HG03108 (cell line): ENCODE measurements around the gene SCYGR6.
A peak's percentile ranks its signal among the peaks of the same experiment; 100 is the strongest.
"Not testable (repeated sequence)": the region's sequence is repeated elsewhere in the genome, so short reads cannot be mapped to it uniquely, and the experiment has no call there.

Experiments used
- ATAC-seq: cut with Tn5 transposase; IDR thresholded peaks from one replicate; pipeline ENCODE4 v1.9.1; 2021; ENCODE audit warnings: moderate library complexity; ENCODE audit not compliant: unreplicated experiment

The SCYGR6 gene, protein sequence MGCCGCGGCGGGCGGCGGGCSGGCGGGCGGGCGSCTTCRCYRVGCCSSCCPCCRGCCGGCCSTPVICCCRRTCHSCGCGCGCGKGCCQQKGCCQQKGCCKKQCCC

DNA sequence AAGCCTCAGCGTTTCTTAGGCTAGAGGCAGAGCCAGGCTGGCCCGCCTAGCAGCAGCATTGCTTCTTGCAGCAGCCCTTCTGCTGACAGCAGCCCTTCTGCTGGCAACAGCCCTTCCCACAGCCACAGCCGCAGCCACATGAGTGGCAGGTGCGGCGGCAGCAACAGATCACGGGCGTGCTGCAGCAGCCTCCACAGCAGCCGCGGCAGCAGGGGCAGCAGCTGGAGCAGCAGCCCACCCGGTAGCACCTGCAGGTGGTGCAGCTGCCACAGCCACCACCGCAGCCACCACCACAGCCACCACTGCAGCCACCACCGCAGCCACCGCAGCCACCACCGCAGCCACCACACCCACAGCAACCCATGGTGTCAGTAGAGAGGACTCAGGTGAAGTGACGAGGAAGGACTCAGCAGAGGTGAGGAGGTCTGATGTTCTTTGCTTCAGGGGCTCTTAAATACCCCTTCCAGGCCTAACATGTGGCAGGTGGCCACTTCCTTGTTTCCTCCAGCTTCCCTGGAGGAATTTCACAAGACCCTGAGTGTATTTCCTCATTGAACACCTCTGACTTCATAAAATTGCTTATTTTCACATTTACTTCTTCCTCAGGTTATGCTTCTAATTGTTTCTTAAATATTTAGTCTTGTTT, at the start of gene SCYGR6:
SCYGR6 (minus strand) TSS at position 364 of the 646 bp plus-strand sequence; CDS start at position 364, 0 bp downstream.
- no peak for ATAC-seq

DNA sequence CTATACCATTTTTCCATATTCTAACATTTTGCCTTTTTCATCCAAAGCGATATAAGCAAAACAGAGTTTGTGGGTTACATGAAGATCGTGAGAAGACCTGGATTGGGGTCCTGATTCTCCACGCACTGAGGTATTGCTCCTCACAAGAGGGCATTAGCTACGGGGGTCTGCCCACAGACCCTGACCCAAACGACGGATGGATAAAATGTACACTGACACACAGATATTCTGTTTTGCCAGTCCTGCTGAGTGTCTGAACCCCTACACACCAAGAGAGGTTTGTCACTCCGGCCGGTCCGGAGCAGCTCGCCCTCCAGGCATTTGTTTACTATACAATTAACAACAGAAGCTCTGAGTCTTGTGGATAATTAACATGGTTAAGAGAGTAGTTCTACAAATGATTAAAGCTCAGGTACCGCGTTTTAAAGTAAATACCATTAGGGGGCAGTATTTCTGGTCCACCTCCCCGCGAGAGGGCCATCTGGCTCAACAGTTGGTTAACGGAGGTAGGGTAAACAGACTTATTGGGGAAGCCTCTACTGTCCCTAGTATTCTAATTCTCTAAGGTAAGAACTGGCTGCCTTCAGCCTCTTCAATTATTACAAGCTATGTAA, 49.6 kb upstream of the SCYGR6 start:
- ATAC-seq, result no peak

DNA sequence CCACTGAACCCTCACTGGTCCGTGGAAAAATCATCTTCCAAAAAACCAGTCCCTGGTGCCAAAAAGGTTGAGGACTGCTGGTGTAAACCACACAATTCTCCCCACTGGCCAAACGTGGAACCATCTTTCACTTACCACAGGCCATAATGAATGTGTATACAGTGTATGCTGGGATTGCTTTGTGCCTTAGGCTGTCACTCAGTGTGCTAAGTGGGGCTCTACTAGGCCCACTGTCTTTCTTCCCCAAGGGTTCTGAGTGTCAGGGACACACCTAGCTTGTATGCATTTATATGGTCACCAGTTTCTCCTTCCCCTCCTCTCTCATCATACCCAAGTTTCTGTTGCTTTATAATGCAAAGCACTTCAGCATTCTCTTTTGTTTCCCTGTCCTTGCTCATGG, 48.4 kb upstream of the SCYGR6 start:
- ATAC-seq, result no peak

DNA sequence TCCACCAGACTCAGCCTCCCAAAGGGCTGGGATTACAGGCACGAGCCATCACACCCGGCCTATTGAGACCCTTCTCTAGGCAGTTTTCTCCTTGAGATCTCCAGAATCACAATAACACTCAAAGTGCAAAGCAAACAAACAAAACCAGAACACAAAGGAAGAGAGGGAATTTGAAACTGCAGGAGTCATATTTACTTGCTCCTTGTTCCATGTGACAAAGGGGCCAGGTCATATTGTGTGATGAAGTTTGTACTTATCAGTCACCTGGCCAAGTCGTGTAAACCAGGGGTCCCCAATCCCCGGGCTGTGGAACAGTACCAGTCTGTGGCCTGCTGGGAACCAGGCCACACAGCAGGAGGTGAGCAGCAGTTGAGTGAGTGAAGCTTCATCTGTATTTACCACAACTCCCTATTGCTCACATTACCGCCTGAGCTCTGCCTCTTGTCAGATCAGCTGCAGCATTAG, 47.7 kb upstream of the SCYGR6 start:
- ATAC-seq, result no peak

DNA sequence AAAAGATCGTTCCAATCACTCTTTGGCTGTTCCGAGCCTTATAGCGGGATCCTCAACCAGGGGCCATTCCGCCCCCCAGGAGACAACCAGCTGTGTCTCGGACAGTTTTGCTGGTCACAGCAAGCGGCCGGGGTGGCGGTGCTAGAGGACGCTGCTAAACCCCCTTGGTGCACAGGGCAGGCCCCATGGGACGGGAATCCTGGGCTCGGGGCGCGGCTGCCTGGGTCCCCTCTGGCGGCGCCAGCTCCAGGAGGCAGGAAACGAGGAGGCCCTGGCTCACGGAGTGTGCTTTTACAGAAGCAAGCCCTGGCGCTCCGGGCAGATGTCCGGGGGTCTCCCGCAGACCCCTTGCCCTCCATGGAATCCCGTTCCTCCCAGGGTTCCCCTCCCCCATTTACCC, 43.3 kb upstream of the SCYGR6 start:
- no peak for ATAC-seq

DNA sequence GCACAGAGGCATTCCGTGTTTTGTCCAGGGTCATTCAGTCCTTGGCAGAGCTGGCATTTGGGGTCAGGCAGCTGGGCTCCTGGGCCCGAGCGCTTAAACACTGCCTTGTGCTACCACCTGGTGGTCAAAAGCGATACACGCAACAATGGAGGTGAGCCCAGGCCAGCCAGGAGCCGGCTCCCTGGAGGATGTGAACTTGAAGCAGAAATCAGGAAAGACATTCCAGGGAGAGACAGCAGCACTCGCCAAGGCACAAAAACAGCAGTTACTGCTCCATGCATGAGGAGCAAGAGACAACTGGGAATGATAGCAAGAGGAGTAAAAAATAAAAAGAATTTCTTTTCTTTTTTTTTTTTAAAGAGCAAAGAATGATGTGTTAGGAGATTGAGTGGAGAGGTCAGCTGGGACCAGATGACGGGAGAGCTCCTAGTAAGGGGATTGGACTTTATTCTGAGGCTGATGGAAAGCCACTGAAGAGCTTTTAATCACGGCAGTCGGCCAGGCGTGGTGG, 41.9 kb upstream of the SCYGR6 start:
- peak; percentile 97 for ATAC-seq

DNA sequence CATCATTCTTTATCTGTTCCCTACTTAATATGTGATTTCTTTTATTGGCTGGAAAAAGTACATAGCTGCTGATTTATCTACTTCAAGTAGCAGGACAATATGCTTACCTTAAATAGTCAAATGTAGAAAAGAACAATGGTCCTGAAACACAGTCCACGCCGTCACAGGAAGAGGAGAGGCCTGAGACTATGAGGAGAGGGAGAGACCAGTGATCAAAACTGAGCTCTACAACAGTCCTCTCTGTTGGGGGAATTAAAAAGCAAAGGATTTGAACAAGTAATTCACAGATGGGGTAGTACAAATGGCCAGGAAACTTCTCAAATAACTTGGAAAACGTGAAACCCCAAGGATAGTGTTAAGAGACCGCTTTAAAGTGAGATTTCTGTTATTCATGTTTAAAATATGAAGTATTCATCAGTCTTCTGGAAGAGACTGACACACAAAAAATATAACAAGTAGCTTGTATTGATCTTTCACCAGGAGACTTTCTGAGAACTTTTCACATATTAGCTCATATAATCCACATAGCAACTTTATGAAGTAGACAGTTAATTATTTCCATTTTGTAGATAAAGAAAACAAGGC, 41.3 kb upstream of the SCYGR6 start:
- no peak for ATAC-seq

DNA sequence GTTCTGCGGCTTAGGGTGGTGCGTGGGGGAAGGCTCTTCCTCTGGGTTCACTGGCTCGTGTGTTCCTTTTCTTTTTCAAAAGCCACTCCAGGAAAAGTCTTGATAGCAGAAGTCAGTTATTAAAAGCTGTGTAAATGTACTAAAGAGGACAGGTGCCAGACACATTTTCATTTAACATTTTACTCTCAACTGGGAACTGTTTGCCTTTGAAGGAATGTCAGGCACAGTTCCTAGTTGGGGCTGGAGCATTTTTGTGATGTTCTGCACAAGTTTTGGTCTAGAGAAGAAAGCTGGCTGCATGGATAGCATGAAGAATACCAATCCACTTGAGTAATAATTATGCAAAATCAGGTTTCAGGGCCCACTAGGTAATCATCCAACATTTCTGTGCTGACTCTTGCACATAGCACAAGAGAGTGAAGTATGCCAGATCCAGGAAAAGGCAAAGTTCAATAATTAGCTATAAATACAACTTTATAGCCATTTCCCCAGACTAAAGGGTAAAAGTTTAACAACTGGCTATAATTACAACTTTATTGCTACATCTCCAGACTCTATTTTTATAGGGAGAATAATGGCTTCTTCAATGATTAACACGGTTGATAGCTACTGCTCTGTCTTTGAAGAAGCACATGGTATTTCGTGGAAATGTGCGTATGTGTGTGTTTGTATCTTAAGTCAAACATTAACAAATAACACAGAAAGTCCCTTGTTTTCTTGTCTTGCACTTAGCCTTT, 37.4 kb upstream of the SCYGR6 start:
- no peak for ATAC-seq

DNA sequence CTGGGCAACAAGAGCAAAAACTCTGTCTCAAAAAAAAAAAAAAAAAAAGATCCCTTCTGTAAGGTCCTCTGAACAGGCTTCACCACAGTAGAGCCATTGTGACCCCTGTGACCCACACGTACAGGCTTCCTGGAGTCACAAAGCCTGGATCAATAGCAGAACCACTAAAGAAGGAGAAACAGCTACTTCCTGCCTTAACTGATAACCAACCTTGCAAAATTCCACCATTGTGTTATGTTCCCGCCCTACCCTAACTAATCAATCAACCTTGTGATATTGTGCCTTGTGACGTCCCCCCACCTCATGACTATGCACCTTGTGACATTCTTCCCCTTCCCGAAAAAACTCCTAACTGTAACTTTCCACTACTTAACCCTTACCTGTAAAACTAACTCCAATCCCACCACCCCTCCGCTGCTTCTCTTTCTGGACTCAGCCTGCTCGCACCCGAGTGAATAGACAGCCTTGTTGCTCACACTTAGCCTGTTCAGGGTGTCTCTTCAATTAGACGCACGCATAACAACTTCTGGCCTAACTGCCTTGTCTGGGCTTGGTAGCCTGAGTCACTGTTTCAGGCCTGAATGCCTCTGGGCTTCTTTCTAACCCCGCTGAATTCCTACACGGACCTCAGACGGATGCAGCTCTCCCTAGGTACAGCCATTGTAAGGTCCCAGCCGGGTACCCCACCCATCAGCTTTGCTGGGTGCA, 35.0 kb upstream of the SCYGR6 start:
- ATAC-seq, result no peak

DNA sequence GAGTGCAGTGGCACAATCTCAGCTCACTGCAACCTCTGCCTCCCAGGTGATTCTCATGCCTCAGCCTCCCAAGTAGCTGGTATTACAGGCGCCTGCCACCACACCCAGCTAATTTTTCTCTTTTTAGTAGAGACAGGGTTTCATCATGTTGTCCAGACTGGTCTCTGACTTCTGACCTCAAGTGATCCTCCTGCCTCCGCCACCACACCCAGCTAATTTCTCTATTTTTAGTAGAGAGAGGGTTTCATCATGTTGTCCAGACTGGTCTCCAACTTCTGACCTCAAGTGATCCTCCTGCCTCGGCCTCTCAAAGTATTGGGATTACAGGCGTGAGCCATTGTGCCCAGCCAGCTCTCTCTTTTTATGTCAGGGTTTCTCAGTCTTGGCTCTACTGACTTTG, 31.7 kb upstream of the SCYGR6 start:
- ATAC-seq, result not testable (repeated sequence)

DNA sequence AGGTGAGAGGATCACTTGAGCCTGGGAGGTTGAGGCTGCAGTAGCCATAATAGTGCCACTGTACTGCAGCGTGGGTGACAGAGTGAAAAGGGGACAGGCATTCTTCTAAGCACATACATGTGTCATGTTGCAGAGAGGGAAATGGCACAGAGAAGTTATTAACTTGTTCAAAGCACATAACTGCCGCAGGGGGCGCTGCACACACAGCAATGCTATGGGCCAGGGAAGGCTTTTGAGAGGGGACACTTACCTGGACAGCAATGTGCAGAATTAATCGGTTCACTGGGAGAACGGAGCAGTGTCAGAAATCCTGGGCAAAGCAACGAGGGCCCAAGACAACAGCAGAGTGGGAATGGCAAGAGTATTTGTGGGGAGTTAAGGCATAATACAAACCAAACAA, 23.5 kb upstream of the SCYGR6 start:
- ATAC-seq, result no peak

DNA sequence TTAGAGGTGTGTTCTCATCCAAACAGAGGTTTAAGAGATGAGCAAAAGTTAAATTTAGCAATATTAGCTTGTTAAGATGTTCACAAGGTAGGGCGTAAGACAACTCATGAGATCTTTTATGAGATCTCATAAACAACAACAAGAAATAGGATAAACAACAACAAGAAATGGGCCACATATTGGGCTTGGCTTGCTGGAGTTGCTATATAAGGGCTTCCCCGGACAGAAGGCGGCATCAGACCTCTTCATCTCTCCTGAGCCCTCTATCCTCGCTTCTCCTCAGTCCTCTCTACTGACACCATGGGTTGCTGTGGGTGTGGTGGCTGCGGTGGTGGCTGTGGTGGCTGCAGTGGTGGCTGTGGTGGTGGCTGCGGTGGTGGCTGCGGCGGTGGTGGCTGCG, 21.0 kb upstream of the SCYGR6 start, which contains the start of gene SCYGR8:
SCYGR8 (plus strand) TSS at position 301 of the 400 bp plus-strand sequence; CDS start at position 301, 0 bp downstream.
- no peak for ATAC-seq

DNA sequence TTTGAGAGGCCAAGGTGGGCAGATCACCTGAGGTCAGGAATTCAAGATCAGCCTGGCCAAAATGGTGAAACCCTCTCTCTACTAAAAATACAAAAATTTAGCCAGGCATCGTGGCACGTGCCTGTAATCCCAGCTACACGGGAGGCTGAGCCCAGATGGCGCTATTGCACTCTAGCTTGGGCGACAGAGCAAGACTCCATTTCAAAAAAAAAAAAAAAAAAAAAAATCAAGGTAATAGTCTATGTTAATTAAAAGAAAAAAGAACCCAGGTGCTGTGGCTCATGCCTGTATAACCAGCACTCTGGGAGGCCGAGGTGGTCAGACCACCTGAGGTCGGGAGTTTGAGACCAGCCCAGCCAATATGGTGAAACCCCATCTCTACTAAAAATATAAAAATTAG, 16.1 kb upstream of the SCYGR6 start:
- ATAC-seq, result not testable (repeated sequence)

DNA sequence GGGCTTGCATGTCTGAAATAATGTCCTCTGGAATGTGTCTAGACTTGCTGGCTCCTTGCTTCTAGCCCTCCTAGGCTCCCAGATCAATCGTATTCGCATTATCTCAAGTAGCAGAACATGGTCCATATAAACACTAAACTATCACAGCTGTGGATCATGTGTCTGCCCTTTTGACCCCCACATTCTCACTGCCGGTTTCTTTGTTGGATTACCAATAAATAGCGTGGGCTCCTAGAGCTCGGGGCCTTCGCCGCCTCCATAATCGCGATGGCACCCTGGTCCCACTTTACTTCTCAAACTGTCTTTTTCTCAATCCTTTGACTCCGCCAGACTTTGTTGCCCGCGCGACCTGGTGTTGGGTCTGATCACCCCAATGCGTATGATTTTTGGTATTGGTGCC, 14.8 kb upstream of the SCYGR6 start:
- ATAC-seq, result no peak

DNA sequence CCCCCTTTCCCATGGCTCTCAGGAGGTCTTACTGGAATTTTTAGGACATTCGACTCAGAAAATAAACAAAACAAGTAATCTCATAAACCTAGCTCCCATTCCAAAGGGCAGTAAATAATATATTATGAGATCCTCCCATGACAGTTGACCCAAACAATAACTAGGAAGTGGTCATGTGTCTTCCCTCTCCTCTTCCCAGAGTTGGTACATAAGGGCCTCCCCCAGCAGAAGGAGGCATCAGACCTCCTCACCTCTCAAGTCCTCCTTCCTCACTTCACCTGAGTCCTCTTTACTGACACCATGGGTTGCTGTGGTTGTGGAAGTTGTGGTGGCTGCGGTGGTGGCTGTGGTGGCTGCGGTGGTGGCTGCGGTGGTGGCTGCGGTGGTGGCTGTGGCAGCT, 3.5 kb upstream of the SCYGR6 start, which contains the start of gene SCYGR7:
SCYGR7 (plus strand) TSS at position 301 of the 400 bp plus-strand sequence; CDS start at position 301, 0 bp downstream.
- ATAC-seq, result no peak

DNA sequence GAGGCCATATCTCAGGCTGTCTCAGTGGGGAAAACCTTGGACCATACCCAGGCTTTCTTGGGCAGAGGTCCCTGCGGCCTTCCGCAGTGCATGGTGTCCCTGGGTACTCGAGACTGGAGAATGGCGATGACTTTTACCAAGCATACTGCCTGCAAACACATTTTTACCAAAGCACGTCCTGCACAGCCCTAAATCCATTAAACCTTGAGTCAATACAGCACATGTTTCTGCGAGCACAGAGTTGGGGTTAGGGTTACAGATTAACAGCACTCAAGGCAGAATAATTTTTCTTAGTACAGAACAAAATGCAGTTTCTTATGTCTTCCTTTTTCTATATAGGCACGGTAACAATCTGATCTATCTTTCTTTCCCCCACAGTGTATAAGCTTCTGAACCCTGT, 1.7 kb downstream of the SCYGR6 start:
- not testable (repeated sequence) for ATAC-seq

DNA sequence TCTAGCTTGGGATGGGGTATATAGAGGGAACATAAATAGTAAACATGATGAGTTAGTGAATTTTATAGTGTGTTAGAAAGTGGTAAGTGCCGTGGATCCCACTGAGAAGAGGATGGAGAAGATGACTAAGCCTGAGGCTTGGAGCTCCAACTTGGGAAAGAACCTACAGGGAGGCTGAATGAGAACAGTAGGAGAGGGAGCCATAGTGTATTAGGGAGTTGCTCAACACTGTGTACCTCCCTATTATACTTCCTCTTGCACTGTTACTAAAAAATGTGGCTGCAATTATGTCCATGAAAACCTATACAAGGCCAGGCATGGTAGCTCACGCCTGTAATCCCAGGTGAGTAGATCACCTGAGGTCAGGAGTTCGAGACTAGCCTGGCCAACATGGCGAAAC, 3.9 kb downstream of the SCYGR6 start:
- ATAC-seq, result no peak

DNA sequence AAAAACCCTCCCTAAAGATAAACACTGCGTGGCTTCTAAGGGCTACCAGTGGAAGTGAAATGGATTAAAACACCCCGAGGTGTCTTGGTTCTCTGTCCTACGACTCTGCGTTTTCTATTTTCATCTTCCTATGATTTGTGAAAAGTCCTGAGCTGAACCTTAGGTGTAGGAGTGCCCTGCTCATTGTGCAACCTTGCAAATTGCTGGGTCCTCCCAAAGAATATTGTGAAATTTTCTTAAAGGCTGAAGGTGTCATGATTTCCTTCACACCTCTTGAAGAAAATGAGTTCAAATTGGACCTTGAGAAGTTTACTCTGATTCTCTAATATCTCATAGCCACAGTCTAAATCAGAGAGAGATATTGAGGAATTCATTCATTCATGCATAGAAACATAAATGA, 4.9 kb downstream of the SCYGR6 start:
- no peak for ATAC-seq

DNA sequence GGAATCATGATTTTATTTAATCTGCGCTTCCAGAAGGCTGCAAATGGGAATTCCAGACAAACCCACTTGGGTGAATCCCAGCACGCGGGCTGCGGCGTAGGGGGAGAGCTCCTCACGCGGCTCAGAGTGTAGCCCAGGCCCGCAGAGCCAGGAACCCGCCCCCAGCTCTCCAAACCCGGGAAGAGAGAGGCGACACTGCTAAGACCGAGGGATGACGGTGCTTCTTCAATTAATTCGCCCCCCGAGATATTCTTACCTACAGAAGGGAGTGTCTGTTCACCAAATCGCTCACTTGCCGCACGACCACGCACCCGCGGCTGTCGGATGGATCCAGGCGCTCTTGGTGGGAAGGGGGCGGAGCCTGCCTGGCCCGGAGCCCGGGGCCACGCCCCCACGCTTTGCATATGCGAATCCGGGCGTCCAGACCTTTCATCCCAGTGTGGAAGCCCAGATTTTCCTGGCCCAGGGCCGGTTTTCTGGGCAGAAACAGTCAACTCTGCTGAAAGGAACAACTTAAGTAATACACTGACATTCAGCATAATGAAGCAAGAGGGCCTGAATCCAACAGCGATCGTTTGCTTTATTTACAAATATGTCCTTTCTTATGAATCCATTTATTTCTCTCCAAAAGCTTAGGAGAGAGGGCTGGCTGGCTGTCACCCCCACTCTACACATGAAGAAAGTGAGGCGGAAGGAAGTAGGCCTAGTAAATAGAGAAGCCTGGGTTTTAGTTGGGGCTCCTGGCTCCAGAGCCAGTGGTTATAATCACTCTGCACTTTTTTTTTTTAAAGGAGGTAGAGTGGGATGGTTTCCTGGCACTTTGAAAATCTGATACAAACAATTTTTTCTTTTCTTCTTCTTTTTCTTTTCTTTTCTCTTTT, 6.6 kb downstream of the SCYGR6 start, which contains the start of gene SLC19A3:
SLC19A3 (minus strand) TSS at position 342 of the 881 bp plus-strand sequence. CDS start 15,710 bp downstream, outside the sequence.
- no peak for ATAC-seq
